ENCODE results near the gene MDFIC.

DNA sequence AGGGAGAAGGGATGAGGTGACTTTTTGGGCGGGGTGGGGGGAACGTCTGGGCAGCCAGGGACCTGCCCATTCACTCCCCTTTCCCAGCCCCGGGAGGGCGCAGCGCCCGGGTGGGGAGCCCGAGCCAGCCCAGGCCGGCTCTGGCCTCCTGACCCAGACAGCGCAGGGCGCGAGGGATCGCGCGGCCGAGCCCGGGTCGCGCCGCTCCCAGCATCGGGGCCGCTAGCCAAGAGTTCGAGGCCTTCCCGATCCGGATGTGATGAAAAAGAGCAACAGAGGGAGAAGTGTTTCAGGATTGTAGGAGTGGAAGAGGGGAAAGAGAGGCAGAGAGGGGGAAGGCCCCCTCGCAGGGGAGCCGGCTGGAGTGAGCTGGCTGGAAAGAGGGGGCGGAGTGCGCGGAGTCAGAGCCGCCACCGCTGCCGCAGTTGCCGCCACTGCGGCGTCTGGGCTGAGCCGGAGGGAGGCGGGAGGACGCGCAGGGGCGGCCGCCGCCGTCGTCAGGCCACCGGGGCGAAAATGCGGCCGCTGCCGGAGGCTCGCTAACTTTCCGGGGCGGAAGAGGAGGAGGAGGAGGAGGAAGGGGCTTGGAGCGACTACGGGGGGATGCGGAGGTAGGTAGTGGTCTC is at the start of gene MDFIC:
- TF ChIP-seq, protein P1, sequence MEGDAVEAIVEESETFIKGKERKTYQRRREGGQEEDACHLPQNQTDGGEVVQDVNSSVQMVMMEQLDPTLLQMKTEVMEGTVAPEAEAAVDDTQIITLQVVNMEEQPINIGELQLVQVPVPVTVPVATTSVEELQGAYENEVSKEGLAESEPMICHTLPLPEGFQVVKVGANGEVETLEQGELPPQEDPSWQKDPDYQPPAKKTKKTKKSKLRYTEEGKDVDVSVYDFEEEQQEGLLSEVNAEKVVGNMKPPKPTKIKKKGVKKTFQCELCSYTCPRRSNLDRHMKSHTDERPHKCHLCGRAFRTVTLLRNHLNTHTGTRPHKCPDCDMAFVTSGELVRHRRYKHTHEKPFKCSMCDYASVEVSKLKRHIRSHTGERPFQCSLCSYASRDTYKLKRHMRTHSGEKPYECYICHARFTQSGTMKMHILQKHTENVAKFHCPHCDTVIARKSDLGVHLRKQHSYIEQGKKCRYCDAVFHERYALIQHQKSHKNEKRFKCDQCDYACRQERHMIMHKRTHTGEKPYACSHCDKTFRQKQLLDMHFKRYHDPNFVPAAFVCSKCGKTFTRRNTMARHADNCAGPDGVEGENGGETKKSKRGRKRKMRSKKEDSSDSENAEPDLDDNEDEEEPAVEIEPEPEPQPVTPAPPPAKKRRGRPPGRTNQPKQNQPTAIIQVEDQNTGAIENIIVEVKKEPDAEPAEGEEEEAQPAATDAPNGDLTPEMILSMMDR (optimal IDR thresholded peaks at IDR 0.05 in 1 of 3, IDR thresholded peaks at IDR 0.05 in 1 of 3, conservative IDR thresholded peaks at IDR 0.05 in 1 of 3; ENCODE audit: extremely low read depth in 1 of 3, insufficient read depth in 2 of 3, low read length in 3 of 3) = no peak
- no peak for TF ChIP-seq EZH2 (IDR thresholded peaks at IDR 0.05; ENCODE audit: low read length)

All from keratinocyte (primary cell).